SU-DHL-6 (cell line): ENCODE results near the gene KLHL20.

Source experiments
- CTCF ChIP-seq: fragments of 200-600 bp; sonication (generic); IDR thresholded peaks from one replicate; pipeline ENCODE4 v1.5.1; 2017; ENCODE audit warnings: antibody characterized with exemption, mild to moderate bottlenecking, low read length, moderate library complexity; ENCODE audit not compliant: insufficient read depth, poor library complexity, severe bottlenecking
- EZH2phosphoT487 ChIP-seq: fragments of 200-600 bp; sonication (generic), shearing (Covaris generic); conservative IDR thresholded peaks from 2 replicates; pipeline ENCODE4 v1.6.1; 2018; ENCODE audit warnings: mild to moderate bottlenecking, antibody characterized with exemption, low read length, moderate library complexity, mixed read lengths

GRCh38 chr1:173666646-173667045 is 48.1 kb upstream of the KLHL20 start:
- no peak for TF ChIP-seq CTCF
- TF ChIP-seq EZH2phosphoT487, result no peak
